Measurements from ENCODE around the gene SEC11A.
"Not testable (repeated sequence)": the region's sequence is repeated elsewhere in the genome, so short reads cannot be mapped to it uniquely, and the experiment has no call there.

SEC11A gene

GRCh38 chr15:84643838-84644237 is 72.1 kb downstream of the SEC11A start:
- DNase-seq (ENCODE audit: low read depth, low spot score): no peak

GRCh38 chr15:84642640-84643039 is 73.3 kb downstream of the SEC11A start:
- not testable (repeated sequence) for DNase-seq (ENCODE audit: low read depth, low spot score)

- not testable (repeated sequence) for DNase-seq (ENCODE audit: low read depth, low spot score)
Observed at GRCh38 chr15:84641871-84642270, 74.1 kb downstream of the SEC11A start.

- no peak for DNase-seq (ENCODE audit: low read depth, low spot score)
Observed at GRCh38 chr15:84638103-84638502, 77.8 kb downstream of the SEC11A start.

GRCh38 chr15:84634228-84634837 is 81.6 kb downstream of the SEC11A start:
- no peak for DNase-seq (ENCODE audit: low read depth, low spot score)

- peak; percentile 40 for DNase-seq (ENCODE audit: low read depth, low spot score)
Observed at GRCh38 chr15:84633311-84634227, 82.4 kb downstream of the SEC11A start.

GRCh38 chr15:84631706-84632272 is 84.2 kb downstream of the SEC11A start:
- DNase-seq (ENCODE audit: low read depth, low spot score): no peak

- no peak for DNase-seq (ENCODE audit: low read depth, low spot score)
Observed at GRCh38 chr15:84629033-84629432, 86.9 kb downstream of the SEC11A start.

- DNase-seq (ENCODE audit: low read depth, low spot score): no peak
Observed at GRCh38 chr15:84625123-84625522, 90.8 kb downstream of the SEC11A start.

GRCh38 chr15:84624359-84624758 is 91.6 kb downstream of the SEC11A start:
- no peak for DNase-seq (ENCODE audit: low read depth, low spot score)

GRCh38 chr15:84621358-84621979 is 94.5 kb downstream of the SEC11A start:
- DNase-seq (ENCODE audit: low read depth, low spot score): no peak

GRCh38 chr15:84620626-84621025 is 95.3 kb downstream of the SEC11A start:
- no peak for DNase-seq (ENCODE audit: low read depth, low spot score)
